ENCODE measurements around the gene DNPH1.

The DNPH1 gene

GRCh38 chr6:43263314-43264178, 34.3 kb upstream of the DNPH1 start:
- peak; percentile 59 for DNase-seq (ENCODE audit: low read depth)

- no peak for DNase-seq (ENCODE audit: low read depth)
Observed at GRCh38 chr6:43262780-43263313, 33.6 kb upstream of the DNPH1 start.

- no peak for DNase-seq (ENCODE audit: low read depth)
Observed at GRCh38 chr6:43262000-43262779, 32.9 kb upstream of the DNPH1 start.

GRCh38 chr6:43261198-43261597, 31.9 kb upstream of the DNPH1 start:
- no peak for DNase-seq (ENCODE audit: low read depth)

GRCh38 chr6:43260791-43261190, 31.5 kb upstream of the DNPH1 start:
- DNase-seq (ENCODE audit: low read depth): no peak

GRCh38 chr6:43258807-43259686, 29.8 kb upstream of the DNPH1 start:
- no peak for DNase-seq (ENCODE audit: low read depth)

- DNase-seq (ENCODE audit: low read depth): no peak
Observed at GRCh38 chr6:43258180-43258579, 28.9 kb upstream of the DNPH1 start.

GRCh38 chr6:43257367-43258145, 28.3 kb upstream of the DNPH1 start:
- no peak for DNase-seq (ENCODE audit: low read depth)

GRCh38 chr6:43256670-43257366, 27.5 kb upstream of the DNPH1 start:
- no peak for DNase-seq (ENCODE audit: low read depth)

- DNase-seq (ENCODE audit: low read depth): no peak
Observed at GRCh38 chr6:43255408-43256054, 26.2 kb upstream of the DNPH1 start.

- no peak for DNase-seq (ENCODE audit: low read depth)
Observed at GRCh38 chr6:43254846-43255245, 25.6 kb upstream of the DNPH1 start.

GRCh38 chr6:43254138-43254817, 25.0 kb upstream of the DNPH1 start:
- no peak for DNase-seq (ENCODE audit: low read depth)

GRCh38 chr6:43253401-43253800, 24.1 kb upstream of the DNPH1 start:
- DNase-seq (ENCODE audit: low read depth): no peak

- no peak for DNase-seq (ENCODE audit: low read depth)
Observed at GRCh38 chr6:43250992-43251373, 21.7 kb upstream of the DNPH1 start.

GRCh38 chr6:43248791-43249190, 19.5 kb upstream of the DNPH1 start:
- no peak for DNase-seq (ENCODE audit: low read depth)

GRCh38 chr6:43248101-43248500, 18.8 kb upstream of the DNPH1 start:
- DNase-seq (ENCODE audit: low read depth): no peak

- peak; percentile 58 for DNase-seq (ENCODE audit: low read depth)
Observed at GRCh38 chr6:43247114-43247999, 18.1 kb upstream of the DNPH1 start.

GRCh38 chr6:43246301-43247113, 17.2 kb upstream of the DNPH1 start:
- no peak for DNase-seq (ENCODE audit: low read depth)

Measured in activated gamma-delta T cell treated with anti-CD3 and anti-CD28 coated beads, Interleukin-2, amount 50 U/mL, for 16 hours (primary cell).